Thyroid gland (tissue), 4 donors: ENCODE data around the gene TMPRSS4.

Experiments
- POLR2A ChIP-seq, 2 donors: fragments of 450-650 bp; IDR thresholded peaks; one replicate each; pipeline ENCODE4 v1.6.1; 2017; ENCODE audit warnings: antibody characterized with exemption in 2 of 2, mild to moderate bottlenecking in 2 of 2, moderate library complexity in 1 of 2
- TF ChIP-seq, protein P1 (sequence below), 6 experiments: fragments of 200-600 bp in 3 of 6; fragments of 450-650 bp in 3 of 6; sonication (generic) in 3 of 6; IDR thresholded peaks; one replicate each; pipeline ENCODE4 v1.5.1; 2016 to 2019; ENCODE audit warnings: antibody characterized with exemption in 6 of 6, mild to moderate bottlenecking in 2 of 6, inconsistent platforms in 1 of 6, moderate library complexity in 1 of 6

DNA sequence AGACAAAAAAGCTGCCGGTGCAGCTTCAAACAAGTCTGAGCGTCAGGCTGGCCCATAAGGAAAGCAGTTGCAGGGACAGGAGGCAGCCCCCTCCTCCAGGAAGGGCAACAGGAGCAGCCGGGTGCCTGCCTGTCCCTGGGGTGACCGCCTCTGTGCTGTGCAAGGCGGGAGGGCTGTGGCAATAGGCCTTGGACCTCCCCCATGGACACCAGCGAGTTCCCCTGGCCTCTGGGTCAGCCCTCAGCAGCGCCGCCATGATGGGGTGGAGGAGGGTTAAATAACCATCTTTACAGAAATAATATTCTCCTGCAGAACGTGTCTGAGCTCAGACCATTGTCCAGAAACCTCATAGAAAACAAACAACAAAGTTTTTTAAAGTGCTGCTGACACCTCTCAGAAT lies 3.3 kb upstream of the TMPRSS4 start:
- TF ChIP-seq, protein P1, sequence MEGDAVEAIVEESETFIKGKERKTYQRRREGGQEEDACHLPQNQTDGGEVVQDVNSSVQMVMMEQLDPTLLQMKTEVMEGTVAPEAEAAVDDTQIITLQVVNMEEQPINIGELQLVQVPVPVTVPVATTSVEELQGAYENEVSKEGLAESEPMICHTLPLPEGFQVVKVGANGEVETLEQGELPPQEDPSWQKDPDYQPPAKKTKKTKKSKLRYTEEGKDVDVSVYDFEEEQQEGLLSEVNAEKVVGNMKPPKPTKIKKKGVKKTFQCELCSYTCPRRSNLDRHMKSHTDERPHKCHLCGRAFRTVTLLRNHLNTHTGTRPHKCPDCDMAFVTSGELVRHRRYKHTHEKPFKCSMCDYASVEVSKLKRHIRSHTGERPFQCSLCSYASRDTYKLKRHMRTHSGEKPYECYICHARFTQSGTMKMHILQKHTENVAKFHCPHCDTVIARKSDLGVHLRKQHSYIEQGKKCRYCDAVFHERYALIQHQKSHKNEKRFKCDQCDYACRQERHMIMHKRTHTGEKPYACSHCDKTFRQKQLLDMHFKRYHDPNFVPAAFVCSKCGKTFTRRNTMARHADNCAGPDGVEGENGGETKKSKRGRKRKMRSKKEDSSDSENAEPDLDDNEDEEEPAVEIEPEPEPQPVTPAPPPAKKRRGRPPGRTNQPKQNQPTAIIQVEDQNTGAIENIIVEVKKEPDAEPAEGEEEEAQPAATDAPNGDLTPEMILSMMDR (IDR thresholded peaks at IDR 0.05), result no peak
- no peak for TF ChIP-seq POLR2A (IDR thresholded peaks at IDR 0.05)
